GM21528 (cell line): ENCODE results near the gene SLC35F2.
"Not testable (repeated sequence)": the region's sequence is repeated elsewhere in the genome, so short reads cannot be mapped to it uniquely, and the experiment has no call there.

ENCODE experiments used
- ATAC-seq: cut with Tn5 transposase; IDR thresholded peaks from one replicate; pipeline ENCODE4 v1.9.1; 2021; ENCODE audit warnings: mild to moderate bottlenecking, moderate library complexity; ENCODE audit not compliant: unreplicated experiment, low FRiP score

The SLC35F2 gene

GRCh38 chr11:107858217-107859070 lies at the start of gene SLC35F2:
TSS of gene SLC35F2 (minus strand) at chr11:107858787. CDS start at chr11:107858767, 20 bp downstream.
- ATAC-seq: peak; percentile 92

- ATAC-seq: no peak
These were observed 49.6 kb upstream of the SLC35F2 start for GRCh38 chr11:107908211-107908610.

GRCh38 chr11:107898270-107898669 lies 39.7 kb upstream of the SLC35F2 start:
- ATAC-seq: no peak

- no peak for ATAC-seq
These were observed 23.7 kb upstream of the SLC35F2 start for GRCh38 chr11:107882095-107882820.

GRCh38 chr11:107881471-107881870 lies 22.9 kb upstream of the SLC35F2 start:
- ATAC-seq: not testable (repeated sequence)

- no peak for ATAC-seq
These were observed 17.6 kb upstream of the SLC35F2 start for GRCh38 chr11:107876141-107876540.

GRCh38 chr11:107864591-107864990 lies 6.0 kb upstream of the SLC35F2 start:
- no peak for ATAC-seq

GRCh38 chr11:107860688-107861087 lies 2.1 kb upstream of the SLC35F2 start:
- ATAC-seq: no peak

- ATAC-seq: not testable (repeated sequence)
These were observed 1.6 kb upstream of the SLC35F2 start for GRCh38 chr11:107860240-107860620.

GRCh38 chr11:107859459-107860239 lies 1.1 kb upstream of the SLC35F2 start:
- no peak for ATAC-seq

- ATAC-seq: no peak
These were observed 904 bp downstream of the SLC35F2 start for GRCh38 chr11:107857550-107858216.

GRCh38 chr11:107856981-107857517 lies 1.5 kb downstream of the SLC35F2 start:
- ATAC-seq: no peak

GRCh38 chr11:107856180-107856980 lies 2.2 kb downstream of the SLC35F2 start:
- no peak for ATAC-seq

GRCh38 chr11:107853070-107853469 lies 5.5 kb downstream of the SLC35F2 start:
- no peak for ATAC-seq

GRCh38 chr11:107851704-107852310 lies 6.8 kb downstream of the SLC35F2 start:
- ATAC-seq: no peak

GRCh38 chr11:107849790-107850189 lies 8.8 kb downstream of the SLC35F2 start:
- ATAC-seq: no peak

GRCh38 chr11:107848345-107848744 lies 10.2 kb downstream of the SLC35F2 start:
- ATAC-seq: no peak

- ATAC-seq: no peak
These were observed 11.4 kb downstream of the SLC35F2 start for GRCh38 chr11:107847184-107847583.

GRCh38 chr11:107844041-107844440 lies 14.5 kb downstream of the SLC35F2 start:
- ATAC-seq: no peak
